Ovary (tissue), 9 donors: ENCODE data around the gene SH2D1A. TPM values are rescaled to one million over a fixed set of nuclear protein-coding genes. Genes with fewer than 3 reads are reported as not detected.

Source experiments
- DNase-seq, 5 donors: peaks; one replicate each; pipeline ENCODE4 v3.0.0-alpha.2; 2019 to 2020
- H3K27ac ChIP-seq, 2 donors: fragments of 200-600 bp; one replicate each; pipeline versions ENCODE4 v1.5.1 to v1.8.0; 2019 to 2022
- H3K27me3 ChIP-seq: fragments of 200-600 bp; one replicate; pipeline ENCODE4 v1.8.0; 2022
- H3K36me3 ChIP-seq: fragments of 200-600 bp; sonication (generic); one replicate; pipeline ENCODE4 v1.5.1; 2019
- H3K4me1 ChIP-seq: one replicate; pipeline ENCODE4 v1.8.1; 2013; ENCODE audit warnings: mild to moderate bottlenecking, moderate library complexity; ENCODE audit not compliant: insufficient read depth
- H3K4me3 ChIP-seq: fragments of 200-600 bp; sonication (generic); one replicate; pipeline ENCODE4 v1.5.1; 2017
- H3K9me3 ChIP-seq, 2 donors: fragments of 200-600 bp in 1 of 2; sonication (generic) in 1 of 2; one replicate each; pipeline versions ENCODE4 v1.5.1 to v1.8.1; 2013 to 2019; ENCODE audit warnings: mild to moderate bottlenecking in 1 of 2, moderate library complexity in 1 of 2
- EP300 ChIP-seq: sonication (generic); formaldehyde crosslinking; IDR thresholded peaks from one replicate; pipeline ENCODE4 v1.6.1; 2017; ENCODE audit warnings: antibody characterized with exemption
- POLR2A ChIP-seq: fragments of 450-650 bp; IDR thresholded peaks from one replicate; pipeline ENCODE4 v1.6.1; 2017; ENCODE audit warnings: antibody characterized with exemption, mild to moderate bottlenecking, moderate library complexity
- whole genome bisulfite sequencing, 3 donors: extraction: QIAGEN DNeasy Blood & Tissue Kit in 1 of 3; methylation state at CpG; one replicate each; pipeline versions ENCODE4 v1.1.5 to v1.1.7; 2013 to 2017; 5-methylcytosine and 5-hydroxymethylcytosine counted together
- intact Hi-C, 4 donors: fragments of 100-400 bp; cut with DNase I; formaldehyde crosslinking; loops; one replicate each; pipeline versions ENCODE4 v1.11.0 to v1.15.1; 2022 to 2023
- polyA plus RNA-seq, 2 donors: library from polyadenylated mRNA; stranded (reverse); fragments of 200-250 nt in 1 of 2; fragments of 350-450 nt in 1 of 2; fragmentation: Illumina TruSeq in 1 of 2; extraction: RNeasy Lipid Tissue Mini Kit (QIAGEN cat#74804) in 1 of 2; gene quantifications; one replicate each; pipeline ENCODE4 v1.2.3, GENCODE V29; 2013 to 2014
- total RNA-seq, 7 donors: library from RNA; depleted of rRNA in 2 of 7; stranded (reverse); fragments of >200 nt in 2 of 7; fragmentation: NEBNext Ultra II Directional in 3 of 7; extraction: Animal tissue kit (Norgen Biotek cat#: 25700) in 3 of 7; gene quantifications; one replicate each; pipeline versions ENCODE4 v1.1.0 to v1.2.4, GENCODE V29; 2016 to 2023
- TF ChIP-seq, protein P1 (sequence below), 3 donors: fragments of 450-650 bp in 2 of 3; fragments of 200-600 bp in 1 of 3; IDR thresholded peaks; one replicate each; pipeline versions ENCODE4 v1.5.1 to v1.8.0; 2016 to 2022; ENCODE audit warnings: antibody characterized with exemption in 3 of 3, mild to moderate bottlenecking in 1 of 3
- donor health status: DM: no; HTN: no; CAD: no; lungs with moderate emphysema.
- donor health status: DM: no; HTN: no; CAD: no.
- donor health status: Bipolar disorder and iron deficiency.
- donor health status: DM: yes; HTN: yes; CAD: no.
- donor health status: DM: no; HTN: no; CAD: no.
- donor health status: DM: yes; HTN: yes; CAD: no.

Gene SH2D1A
- total and polyA plus RNA-seq, 9 donors = 0.12 to 0.88 (median 0.35) TPM; not detected in 3

DNA sequence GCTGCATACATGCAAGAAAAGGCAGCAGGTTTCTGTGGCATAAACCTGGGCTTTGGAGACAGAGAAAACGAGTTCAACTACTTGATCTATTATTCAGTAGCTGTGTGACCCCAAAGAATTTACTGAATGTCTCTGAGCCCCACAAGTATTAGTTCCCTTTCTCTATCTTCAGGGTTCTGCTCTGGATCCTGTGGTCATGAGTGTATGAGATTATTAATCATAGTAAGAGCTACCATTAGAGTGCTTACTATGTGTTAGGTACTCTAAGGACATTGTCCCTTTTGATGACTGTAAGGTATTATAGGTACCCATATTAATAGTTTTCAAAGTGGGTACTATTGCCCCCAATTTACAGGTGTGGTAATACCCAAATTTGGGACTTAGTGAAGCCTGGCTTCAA, 8.4 kb upstream of the SH2D1A start:
- Histone ChIP-seq H3K9me3 (no peaks in the 10 kb centered on the region), H3K27me3 (no peaks in the 10 kb centered on the region), H3K27ac (no peak overlapping the region), H3K4me3 (no peak overlapping the region), H3K4me1 (no peaks in the 10 kb centered on the region), H3K36me3 (no peaks in the 10 kb centered on the region)
- intact Hi-C loops = no loop called here
- DNase-seq = no peak
- WGBS, 3 donors = 17 to 28% (median 17%) methylated on average over 1 of the region's 1 CpG
- TF ChIP-seq, protein P1, sequence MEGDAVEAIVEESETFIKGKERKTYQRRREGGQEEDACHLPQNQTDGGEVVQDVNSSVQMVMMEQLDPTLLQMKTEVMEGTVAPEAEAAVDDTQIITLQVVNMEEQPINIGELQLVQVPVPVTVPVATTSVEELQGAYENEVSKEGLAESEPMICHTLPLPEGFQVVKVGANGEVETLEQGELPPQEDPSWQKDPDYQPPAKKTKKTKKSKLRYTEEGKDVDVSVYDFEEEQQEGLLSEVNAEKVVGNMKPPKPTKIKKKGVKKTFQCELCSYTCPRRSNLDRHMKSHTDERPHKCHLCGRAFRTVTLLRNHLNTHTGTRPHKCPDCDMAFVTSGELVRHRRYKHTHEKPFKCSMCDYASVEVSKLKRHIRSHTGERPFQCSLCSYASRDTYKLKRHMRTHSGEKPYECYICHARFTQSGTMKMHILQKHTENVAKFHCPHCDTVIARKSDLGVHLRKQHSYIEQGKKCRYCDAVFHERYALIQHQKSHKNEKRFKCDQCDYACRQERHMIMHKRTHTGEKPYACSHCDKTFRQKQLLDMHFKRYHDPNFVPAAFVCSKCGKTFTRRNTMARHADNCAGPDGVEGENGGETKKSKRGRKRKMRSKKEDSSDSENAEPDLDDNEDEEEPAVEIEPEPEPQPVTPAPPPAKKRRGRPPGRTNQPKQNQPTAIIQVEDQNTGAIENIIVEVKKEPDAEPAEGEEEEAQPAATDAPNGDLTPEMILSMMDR (IDR thresholded peaks at IDR 0.05) = no peak
- TF ChIP-seq POLR2A (no peak), EP300 (no peak)

DNA sequence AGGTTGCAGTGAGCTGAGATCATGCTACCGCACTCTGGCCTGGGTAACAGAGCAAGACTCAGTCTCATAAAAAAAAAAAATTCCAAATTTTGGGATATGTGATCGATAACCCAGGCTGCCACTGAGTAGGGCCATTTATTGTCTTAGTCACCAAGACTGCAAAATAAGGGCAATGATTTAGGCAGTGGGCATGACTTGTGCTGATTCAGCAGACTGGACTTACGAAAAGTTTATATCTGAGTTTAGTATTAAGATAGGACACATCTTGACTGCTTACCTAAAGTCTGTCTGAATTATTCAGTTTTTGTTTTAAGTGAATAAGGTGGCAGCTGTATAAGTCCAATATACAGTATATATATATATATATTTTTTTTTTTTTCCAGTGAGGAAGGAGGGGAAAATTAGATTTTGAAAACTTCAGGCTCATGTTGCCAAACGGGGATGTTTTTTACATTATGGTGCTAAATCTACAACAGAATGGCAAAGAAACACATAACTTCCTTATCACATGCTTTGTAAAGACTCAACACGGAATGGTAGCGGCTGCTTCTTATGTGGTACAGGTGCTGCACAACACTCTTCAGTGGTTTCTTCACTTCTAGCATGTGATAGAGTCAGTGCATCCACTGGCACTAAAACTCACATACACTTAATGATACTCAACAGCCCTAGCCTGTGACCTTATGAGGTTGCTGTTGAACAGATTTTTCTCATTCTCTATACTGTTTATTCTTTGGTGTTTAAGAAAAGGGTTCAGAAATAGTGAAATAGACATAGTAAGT, 7.4 kb upstream of the SH2D1A start:
- no peak for DNase-seq
- Histone ChIP-seq H3K27ac (no peak overlapping the region), H3K4me3 (no peak overlapping the region), H3K36me3 (no peaks in the 10 kb centered on the region), H3K9me3 (no peaks in the 10 kb centered on the region), H3K4me1 (no peaks in the 10 kb centered on the region), H3K27me3 (no peaks in the 10 kb centered on the region)
- TF ChIP-seq, protein P1 (IDR thresholded peaks at IDR 0.05) = no peak
- no peak for TF ChIP-seq EP300
- TF ChIP-seq POLR2A = no peak
- intact Hi-C loops = no loop called here
- WGBS, 3 donors = 66 to 76% (median 76%) methylated on average over 6 of the region's 6 CpGs

DNA sequence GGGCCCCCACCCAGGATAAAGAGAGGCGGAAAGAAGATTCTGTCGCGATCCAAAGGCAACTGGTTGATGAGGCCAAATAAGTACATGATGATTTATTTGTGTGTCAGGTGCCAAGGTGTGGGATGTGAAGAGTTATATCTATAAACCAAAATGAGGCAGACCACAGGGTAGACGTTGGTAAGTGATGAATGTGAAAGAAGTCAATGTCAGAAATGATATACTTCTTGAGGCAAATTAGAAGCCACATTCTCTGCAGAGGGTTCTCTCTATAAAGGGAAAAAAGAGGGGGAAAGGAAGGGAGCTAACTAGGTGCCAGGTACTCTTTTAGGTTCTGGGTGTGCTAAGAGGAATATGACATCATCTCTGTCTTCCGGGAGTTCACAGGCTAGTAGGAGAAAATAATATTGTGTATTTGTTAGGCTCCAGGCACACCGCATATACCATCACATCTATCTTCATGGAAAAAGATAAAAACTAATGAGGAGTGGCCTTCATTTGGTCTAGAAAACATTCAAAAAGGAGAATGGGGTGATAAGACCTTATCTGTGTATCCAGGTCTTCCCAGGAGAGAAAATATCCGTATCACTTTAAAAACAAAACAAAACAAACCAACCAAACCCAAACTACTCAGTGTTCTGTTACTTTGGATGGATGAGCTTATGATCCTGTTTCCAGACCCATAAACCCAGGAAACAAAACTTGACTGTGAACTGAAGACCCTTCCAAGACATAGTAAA, 4.8 kb upstream of the SH2D1A start:
- WGBS, 3 donors = 35 to 54% (median 42%) methylated on average over 7 of the region's 7 CpGs
- Histone ChIP-seq H3K4me3 (no peak overlapping the region), H3K27me3 (no peaks in the 10 kb centered on the region), H3K27ac (no peak overlapping the region), H3K9me3 (no peaks in the 10 kb centered on the region), H3K36me3 (no peaks in the 10 kb centered on the region), H3K4me1 (no peaks in the 10 kb centered on the region)
- intact Hi-C loops = no loop called here
- TF ChIP-seq, protein P1 (IDR thresholded peaks at IDR 0.05) = no peak
- no peak for TF ChIP-seq POLR2A
- DNase-seq = no peak

DNA sequence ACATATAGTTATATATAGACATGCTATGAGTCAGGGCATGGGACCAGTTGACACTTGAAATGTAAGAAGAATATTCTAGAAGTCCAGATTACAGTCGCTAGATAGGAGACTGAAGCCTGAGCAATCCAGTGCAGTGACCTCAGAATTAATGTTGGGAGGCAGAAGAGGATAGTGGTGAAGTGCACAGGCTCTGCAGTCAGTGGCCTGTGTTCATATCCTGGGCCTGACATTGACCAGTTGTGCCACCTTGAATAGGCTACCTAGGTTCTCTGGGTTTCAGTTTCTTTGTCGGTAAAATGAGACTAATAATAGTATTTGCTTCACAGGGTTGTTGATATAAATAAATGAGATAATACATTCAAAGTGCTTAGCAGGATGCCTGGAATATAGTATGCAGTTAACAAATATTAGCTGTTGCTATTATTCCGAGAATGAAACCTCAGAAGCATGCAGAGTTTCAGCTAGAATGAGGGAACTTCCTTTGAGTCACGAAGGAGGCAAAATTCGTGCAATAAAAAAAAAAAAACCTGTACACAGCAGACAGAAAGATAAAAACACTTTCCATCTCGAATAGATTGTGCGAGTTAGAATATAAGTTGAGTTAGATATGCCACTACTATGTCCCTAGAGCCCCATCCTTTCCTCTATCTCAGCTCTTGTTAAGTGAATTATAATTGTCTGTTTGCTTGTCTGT, 4.0 kb upstream of the SH2D1A start:
- Histone ChIP-seq H3K27ac (no peak overlapping the region), H3K27me3 (no peaks in the 10 kb centered on the region), H3K4me3 (no peak overlapping the region), H3K4me1 (no peaks in the 10 kb centered on the region), H3K9me3 (no peaks in the 10 kb centered on the region), H3K36me3 (no peaks in the 10 kb centered on the region)
- TF ChIP-seq, protein P1 (IDR thresholded peaks at IDR 0.05) = no peak
- no peak for TF ChIP-seq EP300
- TF ChIP-seq POLR2A = no peak
- 59 to 69% (median 63%) methylated on average over 7 of the region's 7 CpGs for WGBS, 3 donors
- DNase-seq = no peak
- intact Hi-C loops = no loop called here
